SK-N-DZ (cell line): ENCODE data around the gene KCNG3. TPM values are rescaled to one million over a fixed set of nuclear protein-coding genes. Genes with fewer than 3 reads are reported as not detected.

ENCODE experiments used
- DNase-seq: peaks from one replicate; pipeline ENCODE4 v3.0.0-alpha.2; 2015; ENCODE audit warnings: low spot score
- polyA plus RNA-seq, 2 experiments: library from polyadenylated mRNA; depleted of rRNA; stranded (reverse); fragments of >200 nt; gene quantifications; 2 replicates each; pipeline ENCODE4 v1.2.3, GENCODE V29; 2014

KCNG3 gene
- polyA plus RNA-seq (2014; cell fraction: cytosol; rRNA removed) = 3.3 and 3.6 TPM in 2 replicates
- 1.7 and 3.4 TPM in 2 replicates for polyA plus RNA-seq (2014; cell fraction: nucleus; rRNA removed)

- peak; percentile 80 for DNase-seq
These were observed at the start of gene KCNG3 for GRCh38 chr2:42493468-42494354. TSS of gene KCNG3 (minus strand) at chr2:42493982. CDS start at chr2:42493501, 481 bp downstream.

GRCh38 chr2:42542871-42543270 is 49.1 kb upstream of the KCNG3 start:
- DNase-seq = no peak

GRCh38 chr2:42537493-42537892 is 43.7 kb upstream of the KCNG3 start:
- DNase-seq = no peak

GRCh38 chr2:42532397-42532796 is 38.6 kb upstream of the KCNG3 start:
- DNase-seq = no peak

- no peak for DNase-seq
These were observed 29.6 kb upstream of the KCNG3 start for GRCh38 chr2:42523341-42523740.

- no peak for DNase-seq
These were observed 28.3 kb upstream of the KCNG3 start for GRCh38 chr2:42522035-42522434.

- DNase-seq = no peak
These were observed 25.8 kb upstream of the KCNG3 start for GRCh38 chr2:42519624-42520023.

- no peak for DNase-seq
These were observed 22.7 kb upstream of the KCNG3 start for GRCh38 chr2:42516418-42516901.

GRCh38 chr2:42513252-42513918 is 19.6 kb upstream of the KCNG3 start:
- peak; percentile 21 for DNase-seq

GRCh38 chr2:42510608-42511243 is 16.9 kb upstream of the KCNG3 start:
- no peak for DNase-seq

- DNase-seq = no peak
These were observed 16.4 kb upstream of the KCNG3 start for GRCh38 chr2:42510191-42510590.

GRCh38 chr2:42504364-42505230 is 10.8 kb upstream of the KCNG3 start:
- DNase-seq = no peak

- DNase-seq = no peak
These were observed 9.5 kb upstream of the KCNG3 start for GRCh38 chr2:42503291-42503690.

- DNase-seq = no peak
These were observed 4.7 kb upstream of the KCNG3 start for GRCh38 chr2:42498497-42498896.

GRCh38 chr2:42495611-42496010 is 1.8 kb upstream of the KCNG3 start:
- DNase-seq = no peak

- peak; percentile 28 for DNase-seq
These were observed 1.4 kb upstream of the KCNG3 start for GRCh38 chr2:42495234-42495581.

- peak; percentile 88 for DNase-seq
These were observed 812 bp upstream of the KCNG3 start for GRCh38 chr2:42494355-42495233.

- peak; percentile 33 for DNase-seq
These were observed 903 bp downstream of the KCNG3 start for GRCh38 chr2:42492691-42493467.

GRCh38 chr2:42488297-42488696 is 5.5 kb downstream of the KCNG3 start:
- no peak for DNase-seq
